Globus pallidus (tissue), 1 donor: ENCODE data around the gene CDH12.
"Not testable (repeated sequence)": the region's sequence is repeated elsewhere in the genome, so short reads cannot be mapped to it uniquely, and the experiment has no call there.

Experiments
- DNase-seq: peaks from one replicate; pipeline ENCODE4 v3.0.0-alpha.2; 2015; ENCODE audit warnings: low spot score

CDH12 gene

DNA sequence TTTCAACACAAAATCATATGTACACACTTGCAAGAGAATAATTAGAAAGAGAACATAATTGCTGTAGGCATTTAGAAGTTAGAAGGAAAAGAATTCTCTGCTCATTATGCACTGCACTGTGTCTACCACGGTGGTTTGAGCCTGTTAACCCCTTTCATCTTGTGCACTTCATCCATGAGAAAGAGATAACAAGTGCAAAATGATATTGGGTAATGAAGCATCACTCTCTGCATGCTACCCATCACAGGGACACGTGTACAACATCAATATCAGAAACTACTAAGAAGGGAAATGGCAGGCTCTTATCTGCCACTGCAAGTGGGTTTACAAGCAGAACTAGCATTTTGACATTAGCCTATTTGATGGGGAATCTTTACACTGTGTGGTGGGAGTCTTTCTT, 202.6 kb downstream of the CDH12 start:
- no peak for DNase-seq

- DNase-seq, result no peak
Measured at GRCh38 chr5:22649074-22649473, 204.1 kb downstream of the CDH12 start.

- no peak for DNase-seq
Measured at GRCh38 chr5:22644859-22645258, 208.3 kb downstream of the CDH12 start.

GRCh38 chr5:22643356-22643755, 209.8 kb downstream of the CDH12 start:
- no peak for DNase-seq

GRCh38 chr5:22631683-22632082, 221.5 kb downstream of the CDH12 start:
- no peak for DNase-seq

DNA sequence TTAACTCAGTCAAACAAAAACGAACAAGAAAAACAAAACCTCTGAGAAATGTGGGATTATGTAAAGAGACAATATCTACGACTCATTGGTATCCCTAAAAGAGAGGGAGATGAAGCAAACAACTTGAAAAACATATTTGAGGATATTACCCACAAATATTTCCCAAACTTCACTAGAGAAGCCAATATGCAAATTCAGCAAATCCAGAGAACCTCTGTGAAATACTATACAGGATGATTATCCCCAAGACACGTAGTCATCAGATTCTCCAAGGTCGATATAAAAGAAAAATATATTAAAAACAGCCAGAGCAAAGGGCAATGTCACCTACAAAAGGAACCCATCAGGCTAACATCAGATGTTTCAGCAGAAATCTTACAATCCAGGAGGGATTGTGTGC, 226.1 kb downstream of the CDH12 start:
- DNase-seq, result no peak

- no peak for DNase-seq
Measured at GRCh38 chr5:22625451-22625850, 227.7 kb downstream of the CDH12 start.

DNA sequence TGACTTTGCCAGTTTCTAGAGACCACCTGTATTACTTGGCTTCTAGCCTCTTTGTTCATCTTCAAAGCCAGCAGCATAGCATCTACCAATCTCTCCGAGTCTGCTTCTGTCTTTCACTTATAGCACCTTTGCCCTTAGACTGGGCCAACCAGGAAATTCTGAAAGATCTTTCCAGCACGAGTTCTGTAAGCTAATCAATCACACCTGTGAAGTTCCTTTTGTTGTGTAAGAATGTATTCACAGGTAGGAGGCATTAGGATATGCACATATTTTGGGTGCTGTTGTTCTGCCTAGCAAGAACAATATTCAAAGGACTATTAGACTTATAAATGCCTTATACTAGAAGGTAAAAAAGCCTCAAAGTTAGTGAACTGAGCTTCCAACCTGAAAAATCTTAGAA, 232.1 kb downstream of the CDH12 start:
- no peak for DNase-seq

DNA sequence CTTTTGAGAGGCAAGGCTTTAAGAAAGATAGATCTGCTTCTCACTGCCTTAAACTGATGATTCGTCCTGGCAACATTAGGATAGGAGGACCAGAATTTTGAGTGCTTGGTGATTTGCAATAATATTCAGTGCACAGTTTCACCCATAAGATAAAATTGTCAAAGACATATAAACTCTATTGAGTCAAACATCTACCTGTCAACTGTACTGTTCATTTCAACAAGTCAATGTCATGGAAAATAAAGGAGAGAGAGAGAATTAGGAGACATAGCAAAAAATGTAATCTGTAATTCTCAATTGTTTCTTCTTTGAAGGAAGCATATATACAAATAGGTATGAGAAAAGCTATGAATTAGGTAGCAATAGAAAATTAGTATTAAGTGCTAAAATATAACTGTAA, 237.2 kb downstream of the CDH12 start:
- DNase-seq, result no peak

DNA sequence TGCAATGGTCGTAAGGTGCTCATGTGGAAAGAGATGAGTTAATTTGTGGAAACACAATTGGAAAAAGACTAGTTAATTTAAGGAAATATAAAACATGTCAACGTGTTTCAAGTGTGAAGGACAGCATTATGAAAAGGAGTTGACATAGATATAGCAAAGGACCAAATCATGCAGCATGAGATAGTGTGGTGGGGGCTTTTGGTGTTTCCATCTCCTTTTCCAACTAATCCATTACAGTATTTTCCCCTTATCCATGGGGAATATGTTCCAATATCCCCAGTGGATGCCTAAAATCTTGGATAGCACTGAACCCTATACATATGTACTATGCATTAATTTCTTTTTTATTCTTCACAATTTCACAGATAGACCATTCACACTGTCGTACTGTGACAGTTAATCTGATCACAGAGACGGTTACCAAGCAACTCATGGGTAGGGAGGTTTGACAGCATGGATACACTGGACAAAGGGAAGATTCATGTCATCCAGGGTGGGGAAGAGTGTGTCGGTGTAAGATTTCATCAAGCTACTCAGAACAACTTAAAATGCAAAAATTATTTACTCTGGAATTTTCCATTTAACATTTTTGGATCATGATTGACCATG, 238.6 kb downstream of the CDH12 start:
- no peak for DNase-seq

DNA sequence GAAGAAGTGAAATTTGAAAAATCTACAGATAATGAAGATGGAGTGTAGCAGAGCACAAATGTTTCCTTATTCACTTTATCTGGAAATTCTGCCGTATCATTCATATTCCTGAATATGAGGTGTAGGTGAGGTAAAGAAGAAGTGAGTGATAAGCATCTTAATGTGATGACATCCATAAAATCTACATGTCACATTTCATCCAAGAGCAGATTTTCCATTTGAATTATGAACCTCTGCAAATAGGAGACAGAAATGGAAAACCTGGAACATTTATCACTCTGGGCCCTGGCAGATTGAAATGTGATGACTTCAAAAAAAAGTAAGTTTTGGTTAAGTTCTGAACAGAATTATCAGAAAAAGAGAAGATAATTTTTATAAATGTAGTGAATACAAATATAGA, 240.2 kb downstream of the CDH12 start:
- DNase-seq, result no peak

DNA sequence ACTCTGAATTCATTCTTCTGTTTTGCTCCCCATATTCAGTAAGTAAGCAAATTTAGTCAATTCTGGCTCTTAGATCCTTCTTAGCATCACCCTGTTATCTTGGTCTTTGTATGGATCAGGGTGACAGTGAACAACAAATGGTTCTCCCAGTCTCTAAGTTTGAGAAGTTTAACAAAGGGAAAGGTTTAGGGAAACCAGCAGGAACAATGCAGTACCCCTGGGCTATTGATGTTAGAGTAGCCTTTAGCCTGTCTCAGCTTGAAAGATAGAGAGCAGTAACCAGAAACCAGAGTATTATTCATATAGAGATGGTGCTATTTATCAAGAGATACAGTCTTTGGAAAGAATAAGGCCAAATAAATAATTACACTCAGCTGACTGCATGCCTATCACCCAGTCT, 241.8 kb downstream of the CDH12 start:
- no peak for DNase-seq

DNA sequence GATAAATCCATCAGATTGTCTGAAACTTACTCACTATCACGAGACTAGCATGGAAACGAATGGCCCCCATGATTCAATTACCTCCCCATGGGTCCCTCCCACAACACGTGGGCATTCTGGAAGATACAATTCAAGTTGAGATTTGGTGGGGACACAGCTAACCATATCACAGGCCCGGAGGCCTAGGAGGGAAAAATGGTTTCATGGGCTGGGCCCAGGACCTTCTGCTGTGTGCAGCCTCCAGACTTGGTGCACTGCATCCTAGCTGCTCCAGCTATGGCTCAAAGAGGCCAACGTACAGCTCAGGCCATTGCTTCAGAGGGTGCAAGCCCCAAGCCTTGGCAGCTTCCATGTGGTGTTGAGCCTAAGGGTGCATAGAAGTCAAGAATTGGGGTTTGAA, 245.6 kb downstream of the CDH12 start:
- not testable (repeated sequence) for DNase-seq

GRCh38 chr5:22605473-22605872, 247.7 kb downstream of the CDH12 start:
- DNase-seq, result no peak

DNA sequence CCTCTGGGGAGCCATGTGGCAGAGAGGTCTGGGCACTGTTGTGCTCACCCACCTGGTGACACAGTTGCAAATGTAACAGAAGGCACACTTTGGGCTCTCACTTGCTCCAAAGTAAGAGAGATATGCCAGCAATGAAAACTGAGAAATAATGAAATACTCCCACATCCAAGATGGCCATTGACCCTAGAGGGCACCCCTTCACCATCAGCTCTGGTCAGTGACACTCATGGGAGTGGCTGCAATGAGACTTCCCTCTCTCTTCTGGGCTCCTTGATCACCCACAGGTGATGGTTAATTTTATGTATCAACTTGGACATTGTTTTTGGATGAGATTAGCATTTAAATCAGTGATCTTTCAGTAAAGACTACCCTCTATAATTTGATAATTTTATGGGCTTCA, 248.4 kb downstream of the CDH12 start:
- DNase-seq, result no peak

- DNase-seq, result no peak
Measured at GRCh38 chr5:22598796-22599195, 254.3 kb downstream of the CDH12 start.

GRCh38 chr5:22596404-22596970, 256.7 kb downstream of the CDH12 start:
- DNase-seq, result no peak

DNA sequence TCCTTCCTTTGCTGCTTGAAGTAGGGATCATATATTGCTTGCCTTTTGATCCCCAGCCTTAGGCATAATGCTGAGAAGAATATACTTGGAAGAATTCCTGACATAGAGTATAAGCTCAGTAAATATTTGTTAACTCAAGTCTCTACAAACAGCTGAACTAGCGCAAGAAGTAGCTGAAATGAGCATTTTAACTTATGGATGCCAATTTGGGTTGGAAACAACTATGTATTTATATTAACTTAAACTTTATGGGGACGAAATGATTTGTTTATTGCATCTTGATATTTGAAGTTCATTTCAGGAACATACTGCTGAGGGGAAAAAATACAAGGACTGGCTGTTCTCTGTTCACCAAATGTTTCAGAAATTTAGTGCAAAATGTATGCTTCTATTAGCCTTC, 258.7 kb downstream of the CDH12 start:
- no peak for DNase-seq

DNA sequence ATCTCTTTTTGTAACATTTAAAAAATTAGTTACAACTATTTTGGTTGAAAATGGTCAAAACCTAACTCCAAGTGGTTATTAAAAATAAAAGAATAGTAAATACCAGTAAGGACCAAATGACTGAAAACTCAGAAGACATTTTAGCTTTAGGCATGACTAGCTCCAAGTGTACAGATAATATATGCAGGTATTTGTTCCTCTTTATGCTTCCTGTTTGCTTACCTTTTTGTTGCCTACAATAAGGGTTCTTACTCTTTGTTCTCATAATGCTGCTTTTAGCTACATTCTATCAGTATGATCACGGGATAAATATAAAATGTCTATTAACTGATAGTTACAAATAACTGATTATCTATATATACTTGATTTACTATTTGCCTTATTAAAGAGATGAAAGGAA, 259.6 kb downstream of the CDH12 start:
- no peak for DNase-seq

- DNase-seq, result no peak
Measured at GRCh38 chr5:22591461-22591860, 261.7 kb downstream of the CDH12 start.

DNA sequence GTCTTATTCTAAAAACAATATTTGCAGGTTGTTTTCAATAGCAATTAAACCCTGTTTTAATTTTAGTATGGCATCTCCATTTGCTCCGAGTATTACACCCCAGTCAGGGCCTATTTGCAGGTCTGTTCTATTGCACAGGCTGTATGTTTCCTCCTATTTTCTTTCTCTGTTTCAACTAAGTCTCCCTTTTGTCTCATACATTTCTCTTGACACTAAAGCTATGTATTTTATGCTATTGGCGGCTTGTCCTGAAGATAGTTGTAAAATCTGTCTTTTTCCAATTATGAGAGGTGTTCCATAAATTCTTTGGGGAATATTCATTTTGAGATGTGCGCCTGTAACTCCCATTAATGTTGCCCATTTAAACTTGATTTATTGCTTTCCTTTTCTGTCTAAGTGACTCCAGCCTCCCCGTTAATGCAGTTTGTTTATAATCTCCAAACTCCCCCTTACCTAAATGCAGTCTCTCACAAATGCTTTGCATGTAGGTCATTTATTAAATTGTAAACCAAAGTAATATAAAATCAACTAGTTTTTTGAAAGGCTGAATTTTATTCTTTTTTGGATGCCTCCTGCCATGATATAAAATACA, 262.4 kb downstream of the CDH12 start:
- no peak for DNase-seq

DNA sequence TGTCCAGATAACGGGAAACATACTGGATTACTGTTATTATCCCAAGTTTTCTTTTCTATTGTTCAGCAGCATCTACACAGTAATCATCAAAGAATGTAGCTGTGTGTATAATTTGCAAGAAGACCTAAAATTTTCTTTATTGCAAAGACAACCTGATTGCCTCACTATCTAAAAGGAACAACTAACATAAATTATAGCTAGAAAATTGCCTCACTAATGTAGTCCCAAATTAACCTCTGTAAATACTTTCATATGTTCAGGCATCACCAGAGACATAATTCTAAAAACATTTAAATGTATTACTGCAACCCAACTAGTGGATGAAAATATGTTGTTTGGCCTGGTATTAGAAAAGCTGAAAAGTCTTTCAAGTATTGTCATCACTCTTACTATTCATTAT, 275.4 kb downstream of the CDH12 start:
- no peak for DNase-seq

GRCh38 chr5:22577006-22577405, 276.1 kb downstream of the CDH12 start:
- no peak for DNase-seq

GRCh38 chr5:22572941-22573340, 280.2 kb downstream of the CDH12 start:
- DNase-seq, result no peak
